ENCODE results near the gene FKBP4.

DNA sequence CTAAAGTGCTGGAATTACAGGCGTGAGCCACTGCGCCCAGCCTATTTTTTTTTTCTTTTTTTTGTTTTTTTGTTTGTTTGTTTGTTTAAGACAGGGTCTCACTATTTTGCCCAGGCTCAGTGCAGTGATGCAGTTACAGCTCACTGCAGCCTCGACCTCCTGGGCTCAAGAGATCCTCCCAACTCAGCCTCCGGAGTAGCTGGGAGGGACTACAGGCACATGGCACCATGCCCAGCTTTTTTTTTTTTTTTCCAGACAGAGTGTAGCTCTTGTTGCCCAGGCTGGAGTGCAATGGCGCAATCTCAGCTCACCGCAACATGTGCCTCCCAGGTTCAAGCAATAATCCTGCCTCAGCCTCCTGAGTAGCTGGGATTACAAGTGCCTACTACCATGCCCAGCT lies 11.9 kb downstream of the FKBP4 start:
- TF ChIP-seq CTCF (IDR thresholded peaks at IDR 0.05; ENCODE audit: insufficient read depth, low read length) (no peak), SPI1 (IDR thresholded peaks at IDR 0.05; ENCODE audit: borderline replicate concordance, low read depth) (no peak)

All from HL-60 (cell line).